ENCODE measurements around the gene ACHE.

DNA sequence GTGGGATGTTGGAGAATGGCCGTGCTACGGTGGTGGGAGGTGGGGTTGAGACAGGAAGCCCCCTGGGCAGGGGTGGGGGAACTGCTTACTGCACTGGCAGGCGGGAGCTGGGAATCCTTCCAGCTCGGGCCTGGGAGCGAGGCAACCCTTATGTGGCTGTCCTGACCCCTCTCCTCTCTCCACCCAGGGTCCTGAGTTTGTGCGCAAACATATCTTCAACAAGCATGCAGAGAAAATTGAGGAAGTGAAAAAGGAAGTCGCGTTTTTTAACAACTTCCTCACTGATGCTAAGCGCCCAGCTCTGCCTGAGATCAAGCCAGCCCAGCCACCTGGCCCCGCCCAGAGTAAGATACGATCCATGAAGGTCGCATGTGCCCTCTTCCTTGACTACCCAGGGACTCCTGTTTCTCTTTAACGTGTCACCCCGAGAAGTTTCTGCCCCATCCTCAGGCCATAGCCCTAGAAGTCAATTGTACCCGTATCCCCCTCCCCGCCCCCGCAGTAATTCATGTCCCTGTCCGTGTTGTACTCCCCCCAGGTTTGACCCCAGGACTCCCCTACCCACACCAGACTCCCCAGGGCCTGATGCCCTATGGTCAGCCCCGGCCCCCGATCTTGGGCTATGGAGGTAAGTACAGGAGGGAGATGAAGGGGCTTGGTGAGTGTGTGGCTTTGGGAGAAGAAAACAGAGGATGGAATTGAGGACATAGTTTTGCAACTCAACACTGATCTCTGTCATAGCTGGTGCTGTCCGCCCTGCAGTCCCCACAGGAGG is 8.0 kb downstream of the ACHE start:
- TF ChIP-seq, protein P1, sequence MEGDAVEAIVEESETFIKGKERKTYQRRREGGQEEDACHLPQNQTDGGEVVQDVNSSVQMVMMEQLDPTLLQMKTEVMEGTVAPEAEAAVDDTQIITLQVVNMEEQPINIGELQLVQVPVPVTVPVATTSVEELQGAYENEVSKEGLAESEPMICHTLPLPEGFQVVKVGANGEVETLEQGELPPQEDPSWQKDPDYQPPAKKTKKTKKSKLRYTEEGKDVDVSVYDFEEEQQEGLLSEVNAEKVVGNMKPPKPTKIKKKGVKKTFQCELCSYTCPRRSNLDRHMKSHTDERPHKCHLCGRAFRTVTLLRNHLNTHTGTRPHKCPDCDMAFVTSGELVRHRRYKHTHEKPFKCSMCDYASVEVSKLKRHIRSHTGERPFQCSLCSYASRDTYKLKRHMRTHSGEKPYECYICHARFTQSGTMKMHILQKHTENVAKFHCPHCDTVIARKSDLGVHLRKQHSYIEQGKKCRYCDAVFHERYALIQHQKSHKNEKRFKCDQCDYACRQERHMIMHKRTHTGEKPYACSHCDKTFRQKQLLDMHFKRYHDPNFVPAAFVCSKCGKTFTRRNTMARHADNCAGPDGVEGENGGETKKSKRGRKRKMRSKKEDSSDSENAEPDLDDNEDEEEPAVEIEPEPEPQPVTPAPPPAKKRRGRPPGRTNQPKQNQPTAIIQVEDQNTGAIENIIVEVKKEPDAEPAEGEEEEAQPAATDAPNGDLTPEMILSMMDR (conservative IDR thresholded peaks at IDR 0.05 in 1 of 2, IDR thresholded peaks at IDR 0.05 in 1 of 2; ENCODE audit: low read depth in 1 of 2, low read length in 2 of 2): no peak
- no peak for TF ChIP-seq EZH2 (IDR thresholded peaks at IDR 0.05; ENCODE audit: low read length, missing control alignments)
